K562 treated with DMSO at 1 percent for 12 hours (cell line): Measurements from ENCODE around the gene GYS2. TPM values are rescaled to one million over a fixed set of nuclear protein-coding genes. Genes with fewer than 3 reads are reported as not detected.

ENCODE experiments used
- total RNA-seq: library from RNA; unstranded; fragments of 300-600 nt; gene quantifications from 2 replicates; pipeline ENCODE4 v1.2.3, GENCODE V29; 2022; ENCODE audit not compliant: insufficient read depth

The GYS2 gene
- total RNA-seq, result not detected in 2 replicates

GRCh38 chr12:21604245-21605101, at the start of gene GYS2:
TSS of gene GYS2 (minus strand) at chr12:21604847. CDS start at chr12:21604592, 255 bp downstream.

GRCh38 chr12:21526053-21526452, 78.6 kb downstream of the GYS2 start, which contains the start of gene SPX:
TSS of gene SPX (plus strand) at chr12:21526296. CDS start at chr12:21526473, 177 bp downstream.

GRCh38 chr12:21501258-21502163, 103.1 kb downstream of the GYS2 start, which contains the start of the genes GOLT1B and RECQL:
TSS of gene GOLT1B (plus strand) at chr12:21501789. CDS start at chr12:21501924, 135 bp downstream.
TSS of gene RECQL (minus strand) at chr12:21501635. CDS start at chr12:21499570, 2,065 bp downstream.

Other genes starting within 250 kb of the GYS2 start
- gene IAPP, start 231.9 kb downstream of the GYS2 start, total RNA-seq, result not detected in 2 replicates
- 2.3 and 9.9 TPM in 2 replicates for gene PYROXD1, start 167.2 kb downstream of the GYS2 start, total RNA-seq
- 12.1 and 33.2 TPM in 2 replicates for gene RECQL, start 103.2 kb downstream of the GYS2 start, total RNA-seq
- 7.0 and 19.3 TPM in 2 replicates for gene GOLT1B, start 103.1 kb downstream of the GYS2 start, total RNA-seq
- gene SPX, start 78.6 kb downstream of the GYS2 start, total RNA-seq, result 0.88 and 2.0 TPM in 2 replicates
- gene LDHB, start 53.0 kb upstream of the GYS2 start, total RNA-seq, result 580 and 594 TPM in 2 replicates
- gene KCNJ8, start 169.9 kb upstream of the GYS2 start, total RNA-seq, result 0.69 and 4.2 TPM in 2 replicates